ENCODE data around the gene CERK.

CERK gene

DNA sequence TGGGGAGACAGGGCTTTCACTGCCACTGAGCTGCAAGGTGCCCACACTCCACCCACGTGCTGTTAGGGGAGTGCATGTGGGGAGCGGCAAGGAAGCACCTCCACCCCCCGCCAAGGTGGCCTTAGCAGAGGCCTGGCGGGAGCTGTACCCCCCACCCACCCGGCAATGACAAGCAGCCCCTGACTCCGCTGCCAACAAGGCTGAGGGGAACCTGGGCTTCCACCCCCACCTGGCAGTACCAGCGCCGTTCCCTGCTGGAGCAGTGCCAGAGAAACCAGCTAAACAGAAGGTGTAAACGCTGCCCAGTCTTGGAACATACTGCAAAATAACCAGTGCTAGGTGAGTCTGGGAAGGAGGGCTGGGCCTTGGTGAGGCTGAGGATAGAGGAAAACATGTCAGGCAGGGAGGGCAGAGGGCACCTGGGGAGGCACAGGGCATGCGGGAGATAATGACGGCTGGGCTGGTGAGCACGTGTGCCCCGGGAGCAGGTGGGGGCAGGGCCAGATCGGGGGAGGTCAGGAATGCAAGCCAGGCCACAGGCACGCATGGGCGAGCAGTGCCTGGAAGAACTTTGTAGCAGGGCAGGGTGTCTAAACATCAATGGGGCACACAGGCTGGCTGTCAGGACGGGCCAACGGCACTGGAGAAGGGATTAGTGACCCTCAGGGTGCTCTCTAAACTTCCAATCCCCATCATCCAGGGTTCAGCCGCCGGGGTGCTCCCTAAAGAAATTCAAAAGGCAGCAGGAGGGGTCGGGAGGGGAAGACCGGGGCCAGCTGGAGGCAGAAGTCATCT, 6.6 kb downstream of the CERK start:
- no peak for DNase-seq (ENCODE audit: low read depth)

GRCh38 chr22:46730568-46731245, 7.3 kb downstream of the CERK start:
- DNase-seq (ENCODE audit: low read depth), result no peak

GRCh38 chr22:46728470-46728869, 9.6 kb downstream of the CERK start:
- no peak for DNase-seq (ENCODE audit: low read depth)

DNA sequence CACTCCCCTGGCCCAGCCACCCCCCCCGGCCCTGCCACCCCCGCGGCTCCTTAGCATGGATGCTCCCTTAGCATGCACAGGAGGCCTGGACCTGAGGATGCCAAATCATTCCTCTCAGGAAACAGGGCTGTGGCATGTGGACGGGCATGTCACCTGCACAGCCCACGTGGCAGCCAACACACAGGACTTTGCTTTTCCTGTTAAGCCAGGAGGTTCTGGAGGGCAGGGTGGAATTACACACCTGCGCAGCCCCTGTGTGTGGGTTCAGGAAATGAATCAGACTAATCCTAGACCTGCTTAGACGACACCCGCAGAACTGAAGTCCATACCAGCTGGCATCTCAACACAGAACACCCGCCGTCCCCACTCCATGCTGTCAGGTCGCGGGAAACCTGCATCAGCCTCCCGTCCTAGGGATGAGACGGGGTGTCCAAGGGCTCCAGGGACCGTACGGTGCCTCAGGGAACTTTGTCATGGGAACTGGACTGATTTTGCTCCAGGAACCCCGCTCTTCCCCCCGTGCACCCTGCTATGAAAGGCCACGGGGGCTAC, 10.2 kb downstream of the CERK start:
- DNase-seq (ENCODE audit: low read depth), result no peak

- no peak for DNase-seq (ENCODE audit: low read depth)
These were observed 11.1 kb downstream of the CERK start for GRCh38 chr22:46726986-46727317.

DNA sequence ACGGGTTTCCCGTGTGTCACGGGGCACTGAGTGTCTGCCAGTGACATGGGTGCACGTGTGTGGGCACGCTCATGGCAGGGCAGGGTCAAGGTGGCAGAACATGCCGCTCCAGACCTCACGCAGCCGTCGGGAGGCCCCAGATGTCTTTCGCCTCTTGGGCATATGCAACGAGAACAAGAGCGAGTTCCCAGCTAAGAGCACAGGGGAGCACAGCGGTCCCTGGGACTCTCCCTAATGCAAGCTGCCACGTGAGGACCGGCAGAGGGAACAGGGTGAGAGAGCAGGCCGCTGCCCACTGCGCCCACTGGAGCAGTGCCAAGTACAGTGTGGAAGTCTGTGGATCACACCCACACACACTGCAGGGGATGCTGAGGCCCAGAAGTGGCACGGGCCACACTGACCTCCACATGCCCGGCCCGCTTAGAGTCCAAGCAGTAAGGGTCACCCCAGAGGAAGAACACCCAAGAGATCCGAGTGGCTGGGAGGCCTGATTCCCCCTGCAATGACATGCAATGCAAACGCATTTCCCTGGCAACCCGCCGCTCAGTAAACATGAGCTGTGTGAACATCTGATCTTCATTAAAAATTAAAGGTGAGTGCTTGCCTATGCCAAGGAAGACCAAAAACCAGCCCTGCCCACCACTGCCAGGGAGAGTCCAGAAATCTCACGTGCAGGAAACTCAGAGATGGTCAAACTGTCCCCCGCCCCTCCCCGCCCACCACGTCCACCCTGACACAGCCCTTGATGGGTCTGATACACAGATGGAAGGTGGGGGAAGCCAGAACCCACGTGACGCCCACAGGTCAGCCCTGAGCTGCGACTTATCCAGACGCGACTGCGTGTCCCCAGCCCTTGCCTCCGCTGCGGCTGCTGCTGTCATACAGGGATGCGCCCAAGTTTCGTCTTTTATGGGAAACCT, 11.7 kb downstream of the CERK start:
- no peak for DNase-seq (ENCODE audit: low read depth)

DNA sequence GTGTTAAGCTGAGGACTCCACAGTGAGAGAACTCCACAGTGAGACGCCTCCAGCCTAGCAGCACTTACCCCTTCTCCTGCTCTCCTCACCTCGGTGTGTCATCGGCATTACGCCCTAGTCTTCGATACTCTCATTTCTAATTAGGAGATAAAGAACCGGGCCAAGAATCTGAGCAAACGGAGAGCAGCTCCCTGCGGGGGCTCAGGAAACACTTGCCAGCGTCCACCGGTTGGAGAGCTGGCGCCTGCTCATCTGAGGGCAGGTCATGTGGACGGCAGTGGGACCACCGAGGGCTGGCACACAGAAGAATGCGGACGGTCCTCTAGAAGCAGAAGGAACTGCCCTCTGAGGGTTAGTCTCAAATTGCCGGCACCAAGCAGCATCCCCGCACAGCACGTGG, 13.0 kb downstream of the CERK start:
- no peak for DNase-seq (ENCODE audit: low read depth)

GRCh38 chr22:46723882-46724281, 14.2 kb downstream of the CERK start:
- DNase-seq (ENCODE audit: low read depth), result no peak

DNA sequence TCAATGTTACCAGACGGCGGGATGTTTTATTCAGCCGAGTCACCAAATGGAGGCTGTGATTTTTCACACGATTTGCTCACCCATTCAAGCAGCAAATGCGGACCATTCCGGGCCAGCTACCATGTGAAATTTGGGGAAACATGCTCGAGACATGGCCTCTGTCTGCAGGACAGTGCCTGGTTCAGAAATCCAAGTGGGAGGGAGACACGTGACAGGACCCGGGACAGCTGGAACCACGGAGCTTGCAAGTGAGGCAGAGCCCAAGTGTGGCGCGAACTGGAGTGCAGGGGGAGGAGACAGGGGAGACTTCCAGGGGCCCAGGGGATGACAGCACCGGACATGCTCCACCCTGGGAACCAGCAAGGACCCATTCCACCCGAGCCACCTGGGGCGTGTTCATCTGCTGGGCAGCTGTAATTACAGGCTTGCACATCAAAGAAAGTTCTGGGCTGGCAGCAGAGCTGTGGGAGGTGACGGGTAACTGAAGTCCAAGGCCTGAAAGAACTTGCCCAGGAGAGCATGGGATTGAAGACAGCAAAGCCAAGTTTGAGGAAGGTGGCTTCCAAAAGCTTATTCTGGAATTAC, 16.5 kb downstream of the CERK start:
- no peak for DNase-seq (ENCODE audit: low read depth)

DNA sequence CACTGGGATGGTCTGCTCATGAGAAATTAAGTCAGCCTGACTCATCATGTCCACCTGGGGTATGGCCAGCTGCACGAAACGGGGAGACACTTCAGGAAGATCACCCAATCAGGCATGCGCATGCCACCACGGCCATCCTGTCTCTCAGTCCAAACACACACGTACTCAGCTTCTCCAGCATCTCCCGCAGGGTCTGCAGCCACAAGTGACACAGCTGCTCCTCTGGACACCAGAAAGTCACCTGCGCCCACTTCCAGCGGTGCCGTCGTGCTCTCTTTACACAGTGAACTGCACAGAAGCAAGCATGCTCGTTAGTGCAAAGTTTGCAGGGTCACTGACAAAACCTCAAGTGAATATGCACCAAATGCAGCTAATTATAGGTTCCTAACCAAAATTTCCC, 18.1 kb downstream of the CERK start:
- DNase-seq (ENCODE audit: low read depth), result no peak

- DNase-seq (ENCODE audit: low read depth), result no peak
These were observed 23.5 kb downstream of the CERK start for GRCh38 chr22:46714550-46714949.

- DNase-seq (ENCODE audit: low read depth), result no peak
These were observed 25.8 kb downstream of the CERK start for GRCh38 chr22:46712288-46712687.

GRCh38 chr22:46710806-46711205, 27.2 kb downstream of the CERK start:
- DNase-seq (ENCODE audit: low read depth), result no peak

GRCh38 chr22:46708766-46709330, 29.2 kb downstream of the CERK start:
- DNase-seq (ENCODE audit: low read depth), result no peak

- no peak for DNase-seq (ENCODE audit: low read depth)
These were observed 30.1 kb downstream of the CERK start for GRCh38 chr22:46707827-46708570.

GRCh38 chr22:46707305-46707704, 30.7 kb downstream of the CERK start:
- no peak for DNase-seq (ENCODE audit: low read depth)

- no peak for DNase-seq (ENCODE audit: low read depth)
These were observed 32.0 kb downstream of the CERK start for GRCh38 chr22:46706060-46706459.

DNA sequence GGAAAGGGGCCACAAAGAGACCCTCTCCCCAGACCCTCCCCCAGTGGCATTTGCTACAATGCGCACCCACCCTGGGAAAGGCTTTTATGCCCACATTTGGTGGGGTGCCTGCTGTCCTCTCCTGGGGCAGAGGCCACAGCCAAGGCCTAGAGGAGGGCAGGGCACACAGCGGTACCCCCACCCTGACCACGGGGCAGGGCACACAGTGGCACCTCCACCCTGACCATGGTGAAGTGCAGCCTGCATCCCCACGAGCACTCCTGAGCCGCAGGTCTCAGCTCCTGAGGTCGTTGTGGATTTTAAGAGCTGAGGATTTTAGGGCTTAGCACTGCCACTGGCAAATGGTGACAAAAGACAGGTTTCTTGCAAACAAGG, 34.1 kb downstream of the CERK start:
- DNase-seq (ENCODE audit: low read depth), result no peak

DNA sequence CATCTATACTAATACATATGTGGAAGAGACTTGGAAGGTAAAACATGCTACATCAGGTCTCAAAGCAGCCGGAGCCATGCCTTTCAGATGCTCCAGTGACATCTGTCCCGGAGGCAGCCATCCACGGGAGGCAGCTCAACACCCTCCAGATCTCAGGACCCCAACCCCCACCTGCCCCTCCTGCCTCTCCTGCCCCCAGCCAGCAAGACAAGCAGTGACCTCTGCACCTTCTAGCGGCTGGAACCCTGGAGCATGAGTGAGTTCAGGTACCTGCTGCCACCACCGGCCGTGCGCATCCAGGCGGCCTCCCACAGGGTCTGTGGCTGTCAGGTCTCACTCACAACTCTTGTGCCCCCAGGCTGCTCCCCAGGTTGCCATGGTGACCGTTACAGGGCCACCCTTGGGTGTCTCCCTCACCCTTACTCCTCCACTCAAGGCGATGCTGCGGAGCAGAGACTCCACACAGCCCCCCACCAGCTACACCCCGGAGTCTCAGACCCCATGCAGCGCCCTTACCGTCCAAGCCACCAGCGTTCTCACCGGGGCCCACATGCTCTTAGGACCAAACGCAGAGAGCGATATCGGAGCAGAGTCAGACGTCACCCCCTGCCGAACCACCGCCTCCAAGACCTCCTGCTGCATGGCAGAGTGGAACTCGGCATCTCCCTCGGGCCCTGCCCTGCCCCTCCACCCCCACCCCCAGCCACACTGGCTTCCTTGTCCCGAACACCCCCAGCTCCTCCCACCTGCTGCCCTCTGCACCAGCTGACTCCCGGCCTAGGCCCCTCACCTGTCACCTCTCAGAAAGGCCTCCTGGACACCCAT, 34.7 kb downstream of the CERK start:
- DNase-seq (ENCODE audit: low read depth), result no peak

DNA sequence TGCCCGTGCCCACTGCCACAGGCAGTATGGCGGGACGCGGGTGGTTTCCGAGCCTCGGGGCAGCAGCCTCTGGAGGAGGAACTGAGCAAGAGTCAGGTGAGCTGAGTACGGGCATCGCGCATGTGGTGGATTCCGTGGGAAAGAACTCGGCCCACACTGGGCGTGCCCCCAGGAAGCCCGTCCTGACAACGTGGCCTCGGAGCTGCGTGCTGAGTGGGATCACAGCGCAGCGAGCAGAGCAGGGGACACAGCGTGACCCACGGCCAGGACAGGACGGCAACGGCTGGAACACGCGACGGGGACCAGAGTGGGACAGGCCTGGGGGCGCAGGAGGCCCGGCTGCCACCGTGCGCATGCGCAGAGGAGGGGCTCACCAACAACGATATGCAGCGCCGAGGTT, 36.8 kb downstream of the CERK start:
- DNase-seq (ENCODE audit: low read depth), result no peak

Data from non-pigmented ciliary epithelial cell (primary cell).